Lower leg skin (tissue), 3 donors: Measurements from ENCODE around the gene DDX10.

Experiments used
- POLR2A ChIP-seq, 2 donors: fragments of 450-650 bp; IDR thresholded peaks; one replicate each; pipeline ENCODE4 v1.6.1; 2016 to 2017; ENCODE audit warnings: antibody characterized with exemption in 2 of 2, mild to moderate bottlenecking in 1 of 2, moderate library complexity in 1 of 2
- TF ChIP-seq, protein P1 (sequence below), 3 donors: fragments of 450-650 bp; IDR thresholded peaks; one replicate each; pipeline ENCODE4 v1.5.1; 2016; ENCODE audit warnings: antibody characterized with exemption in 3 of 3, mild to moderate bottlenecking in 3 of 3, moderate library complexity in 2 of 3

DNA sequence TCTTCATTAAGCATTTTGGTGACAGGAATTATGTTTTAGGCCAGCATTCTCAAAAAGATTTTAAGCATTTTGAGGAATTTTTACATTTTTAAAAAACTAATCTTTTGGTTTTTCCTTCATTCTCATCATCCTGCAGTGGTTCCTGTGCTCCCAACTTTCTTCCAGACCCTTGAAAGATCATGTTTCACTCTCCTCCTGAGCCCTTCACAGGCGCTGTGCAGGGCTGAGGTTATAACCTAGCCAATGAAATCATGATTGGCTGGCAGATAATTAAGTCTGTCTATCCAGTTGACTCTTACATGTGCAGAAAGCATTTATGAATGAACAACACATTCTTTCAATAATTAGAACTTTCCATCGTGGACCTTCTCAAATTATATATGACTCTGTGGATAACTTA lies 226.3 kb downstream of the DDX10 start:
- TF ChIP-seq, protein P1, sequence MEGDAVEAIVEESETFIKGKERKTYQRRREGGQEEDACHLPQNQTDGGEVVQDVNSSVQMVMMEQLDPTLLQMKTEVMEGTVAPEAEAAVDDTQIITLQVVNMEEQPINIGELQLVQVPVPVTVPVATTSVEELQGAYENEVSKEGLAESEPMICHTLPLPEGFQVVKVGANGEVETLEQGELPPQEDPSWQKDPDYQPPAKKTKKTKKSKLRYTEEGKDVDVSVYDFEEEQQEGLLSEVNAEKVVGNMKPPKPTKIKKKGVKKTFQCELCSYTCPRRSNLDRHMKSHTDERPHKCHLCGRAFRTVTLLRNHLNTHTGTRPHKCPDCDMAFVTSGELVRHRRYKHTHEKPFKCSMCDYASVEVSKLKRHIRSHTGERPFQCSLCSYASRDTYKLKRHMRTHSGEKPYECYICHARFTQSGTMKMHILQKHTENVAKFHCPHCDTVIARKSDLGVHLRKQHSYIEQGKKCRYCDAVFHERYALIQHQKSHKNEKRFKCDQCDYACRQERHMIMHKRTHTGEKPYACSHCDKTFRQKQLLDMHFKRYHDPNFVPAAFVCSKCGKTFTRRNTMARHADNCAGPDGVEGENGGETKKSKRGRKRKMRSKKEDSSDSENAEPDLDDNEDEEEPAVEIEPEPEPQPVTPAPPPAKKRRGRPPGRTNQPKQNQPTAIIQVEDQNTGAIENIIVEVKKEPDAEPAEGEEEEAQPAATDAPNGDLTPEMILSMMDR (IDR thresholded peaks at IDR 0.05) = no peak
- TF ChIP-seq POLR2A (IDR thresholded peaks at IDR 0.05) = no peak
